ENCODE results near the gene RAB7A. TPM values are rescaled to one million over a fixed set of nuclear protein-coding genes. Genes with fewer than 3 reads are reported as not detected.
A peak's percentile ranks its signal among the peaks of the same experiment; 100 is the strongest.

RAB7A gene
- total and polyA plus RNA-seq, 8 donors, result 43.6 to 112 (median 68.7) TPM

DNA sequence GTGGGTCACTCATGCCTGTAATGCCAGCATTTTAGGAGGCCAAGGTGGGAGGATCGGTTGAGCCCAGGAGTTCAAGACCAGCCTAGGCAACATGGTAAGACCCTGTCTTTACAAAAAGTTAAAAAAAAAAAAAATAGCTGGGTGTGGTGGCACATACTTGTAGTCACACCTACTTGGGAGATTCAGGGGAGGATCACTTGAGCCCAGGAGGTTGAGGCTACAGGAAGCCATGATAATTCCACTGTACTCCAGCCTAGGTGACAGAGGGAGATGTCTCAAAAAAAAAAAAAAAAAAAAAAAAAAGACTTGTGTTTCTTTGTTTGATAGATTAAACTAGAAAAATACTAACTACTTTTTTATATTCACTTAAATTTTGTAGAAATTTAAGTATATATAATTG, 14.6 kb downstream of the RAB7A start:
- intact Hi-C loops (cut with DNase I), result no loop called here
- no peak overlapping the region for H3K27ac ChIP-seq
- FAIRE-seq (no peak), DNase-seq (no peak), ATAC-seq (no peak)
- TF ChIP-seq, protein P1, sequence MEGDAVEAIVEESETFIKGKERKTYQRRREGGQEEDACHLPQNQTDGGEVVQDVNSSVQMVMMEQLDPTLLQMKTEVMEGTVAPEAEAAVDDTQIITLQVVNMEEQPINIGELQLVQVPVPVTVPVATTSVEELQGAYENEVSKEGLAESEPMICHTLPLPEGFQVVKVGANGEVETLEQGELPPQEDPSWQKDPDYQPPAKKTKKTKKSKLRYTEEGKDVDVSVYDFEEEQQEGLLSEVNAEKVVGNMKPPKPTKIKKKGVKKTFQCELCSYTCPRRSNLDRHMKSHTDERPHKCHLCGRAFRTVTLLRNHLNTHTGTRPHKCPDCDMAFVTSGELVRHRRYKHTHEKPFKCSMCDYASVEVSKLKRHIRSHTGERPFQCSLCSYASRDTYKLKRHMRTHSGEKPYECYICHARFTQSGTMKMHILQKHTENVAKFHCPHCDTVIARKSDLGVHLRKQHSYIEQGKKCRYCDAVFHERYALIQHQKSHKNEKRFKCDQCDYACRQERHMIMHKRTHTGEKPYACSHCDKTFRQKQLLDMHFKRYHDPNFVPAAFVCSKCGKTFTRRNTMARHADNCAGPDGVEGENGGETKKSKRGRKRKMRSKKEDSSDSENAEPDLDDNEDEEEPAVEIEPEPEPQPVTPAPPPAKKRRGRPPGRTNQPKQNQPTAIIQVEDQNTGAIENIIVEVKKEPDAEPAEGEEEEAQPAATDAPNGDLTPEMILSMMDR (IDR thresholded peaks at IDR 0.05), result no peak
- 100% methylated on average over 1 of the region's 1 CpG for WGBS, 2 donors
- peaks cover 0 to 2% (median 0%) of the 10 kb centered on the region in 3 donors for H3K4me1 ChIP-seq
- H3K27me3 ChIP-seq, result no peaks in the 10 kb centered on the region
- H3K4me3 ChIP-seq, result no peak overlapping the region
- H3K9me3 ChIP-seq, result no peaks in the 10 kb centered on the region
- H3K36me3 ChIP-seq, result no peaks in the 10 kb centered on the region

DNA sequence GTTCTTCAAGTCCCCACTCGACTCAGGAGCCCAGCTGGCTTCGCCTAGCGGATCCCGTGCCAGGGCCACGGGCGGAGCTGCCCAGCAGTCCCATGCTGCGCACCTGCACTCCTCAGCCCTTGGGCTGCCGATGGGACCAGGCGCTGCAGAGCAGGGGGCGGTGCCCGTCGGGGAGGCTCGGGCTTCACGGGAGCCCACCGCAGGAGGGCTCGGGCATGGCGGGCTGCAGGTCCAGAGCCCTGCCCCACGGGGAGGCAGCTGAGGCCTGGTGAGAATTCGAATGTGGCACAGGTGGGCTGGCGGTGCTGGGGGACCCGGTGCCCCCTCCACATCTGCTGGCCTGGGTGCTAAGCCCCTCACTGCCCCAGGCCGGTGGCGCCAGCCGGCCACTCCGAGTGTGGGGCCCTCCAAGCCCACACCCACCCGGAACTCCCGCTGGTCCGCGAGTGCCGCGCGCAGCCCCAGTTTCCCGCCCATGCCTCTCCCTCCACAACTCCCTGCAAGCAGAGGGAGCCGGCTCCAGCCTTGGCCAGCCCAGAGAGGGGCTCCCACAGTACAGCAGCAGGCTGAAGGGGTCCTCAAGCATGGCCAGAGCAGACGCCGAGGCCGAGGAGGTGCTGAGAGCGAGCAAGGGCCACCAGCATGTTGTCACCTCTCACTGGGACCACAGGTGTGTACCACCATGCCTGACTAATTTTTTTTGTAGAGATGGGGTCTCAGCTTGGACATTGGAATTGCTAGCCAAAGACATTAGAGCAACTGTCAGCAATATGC, 17.0 kb downstream of the RAB7A start:
- DNase-seq (peak in 2 of 6 donors; percentile 28 to 71), ATAC-seq (no peak), FAIRE-seq (no peak)
- intact Hi-C loops (cut with DNase I), result no loop called here
- no peaks in the 10 kb centered on the region for H3K36me3 ChIP-seq
- 98% methylated on average over 38 of the region's 38 CpGs for WGBS, 2 donors
- H3K27me3 ChIP-seq, result no peaks in the 10 kb centered on the region
- H3K4me3 ChIP-seq, result no peak overlapping the region
- no peaks in the 10 kb centered on the region for H3K9me3 ChIP-seq
- H3K4me1 ChIP-seq, result no peaks in the 10 kb centered on the region
- H3K27ac ChIP-seq, result no peak overlapping the region
- TF ChIP-seq, protein P1 (IDR thresholded peaks at IDR 0.05), result no peak

DNA sequence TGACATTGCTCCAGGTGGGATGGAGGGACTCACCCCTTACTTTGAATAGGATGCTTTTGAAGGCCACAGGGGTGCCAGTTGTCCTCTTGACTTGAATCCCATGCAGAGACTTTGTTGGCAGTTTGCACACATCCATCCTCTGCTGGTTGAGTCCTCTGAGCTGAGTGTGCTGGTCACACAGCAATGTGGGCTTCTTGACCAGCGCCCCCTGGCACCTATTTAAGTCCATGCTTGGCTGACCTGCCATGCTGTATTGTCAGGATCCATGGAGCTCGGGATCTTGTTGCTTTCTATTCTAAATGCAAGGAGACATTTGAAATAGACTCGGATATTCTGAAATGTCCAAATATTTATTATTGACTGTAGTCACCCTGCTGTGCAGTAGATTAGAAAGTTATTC, 19.8 kb downstream of the RAB7A start:
- ATAC-seq (no peak), DNase-seq (no peak), FAIRE-seq (no peak)
- Histone ChIP-seq H3K27ac (no peak overlapping the region), H3K4me3 (no peak overlapping the region), H3K27me3 (no peaks in the 10 kb centered on the region), H3K36me3 (no peaks in the 10 kb centered on the region), H3K9me3 (no peaks in the 10 kb centered on the region), H3K4me1 (no peaks in the 10 kb centered on the region)
- TF ChIP-seq, protein P1 (IDR thresholded peaks at IDR 0.05), result no peak
- 79 to 81% methylated on average over 3 of the region's 3 CpGs for WGBS, 2 donors
- intact Hi-C loops (cut with DNase I), result no loop called here

DNA sequence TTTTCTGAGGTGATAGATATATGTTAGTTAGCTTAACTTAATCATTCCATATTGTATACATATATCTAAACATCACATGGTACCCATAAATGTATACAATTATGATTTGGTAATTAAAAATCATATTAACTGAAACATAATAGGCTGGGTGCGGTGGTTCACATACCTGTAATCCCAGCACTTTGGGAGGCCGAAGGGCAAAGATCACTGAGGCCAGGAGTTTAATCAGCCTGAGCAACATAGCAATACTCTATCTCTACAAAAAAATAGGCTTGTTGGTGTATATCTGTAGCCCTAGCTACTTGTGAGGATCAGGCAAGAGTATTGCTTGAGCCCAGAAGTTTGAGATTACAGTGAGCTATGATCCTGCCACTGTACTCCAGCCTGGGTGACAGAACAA, 20.9 kb downstream of the RAB7A start:
- no peaks in the 10 kb centered on the region for H3K9me3 ChIP-seq
- no peak overlapping the region for H3K27ac ChIP-seq
- WGBS, 2 donors, result 97% methylated on average over 2 of the region's 2 CpGs
- no peaks in the 10 kb centered on the region for H3K4me1 ChIP-seq
- DNase-seq (no peak), FAIRE-seq (no peak), ATAC-seq (no peak)
- no peaks in the 10 kb centered on the region for H3K36me3 ChIP-seq
- no peaks in the 10 kb centered on the region for H3K27me3 ChIP-seq
- TF ChIP-seq, protein P1 (IDR thresholded peaks at IDR 0.05), result no peak
- H3K4me3 ChIP-seq, result no peak overlapping the region
- intact Hi-C loops (cut with DNase I), result no loop called here

DNA sequence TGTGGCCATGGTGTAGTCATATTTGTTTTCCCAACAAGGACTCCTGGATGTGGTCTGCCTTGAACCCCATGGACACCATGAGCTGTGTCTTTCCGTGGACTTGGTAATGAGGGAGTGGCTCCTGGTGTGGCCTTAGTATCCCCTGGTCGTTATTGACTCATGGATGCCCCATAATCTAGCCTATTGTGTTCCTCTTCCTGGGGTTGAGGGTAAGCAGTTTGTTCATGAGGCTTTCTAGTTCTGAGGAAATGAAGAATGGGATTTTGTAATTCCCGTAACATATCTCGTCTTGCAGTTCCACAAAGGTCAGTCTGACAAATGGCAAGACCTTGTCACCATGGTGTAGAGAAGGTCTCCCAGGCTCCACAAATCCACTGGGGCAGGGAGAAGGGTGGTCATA, 22.6 kb downstream of the RAB7A start:
- 91 to 93% methylated on average over 4 of the region's 4 CpGs for WGBS, 2 donors
- H3K4me1 ChIP-seq, result peaks cover 0 to 6% (median 0%) of the 10 kb centered on the region in 3 donors
- TF ChIP-seq, protein P1 (IDR thresholded peaks at IDR 0.05), result no peak
- ATAC-seq, result no peak
- no peak overlapping the region for H3K27ac ChIP-seq
- DNase-seq, result no peak
- no peaks in the 10 kb centered on the region for H3K27me3 ChIP-seq
- no peak overlapping the region for H3K4me3 ChIP-seq
- intact Hi-C loops (cut with DNase I), result no loop called here
- FAIRE-seq, result no peak
- H3K9me3 ChIP-seq, result no peaks in the 10 kb centered on the region
- no peaks in the 10 kb centered on the region for H3K36me3 ChIP-seq

Data from pancreas (tissue), 10 donors.